Measurements from ENCODE around the gene IQSEC3.
A peak's percentile ranks its signal among the peaks of the same experiment; 100 is the strongest.

IQSEC3 gene

GRCh38 chr12:194276-194675, 127.7 kb downstream of the IQSEC3 start:
- no peak overlapping the region for H3K27ac ChIP-seq (ENCODE audit: low read depth, low read length)
- no peak overlapping the region for H3K4me3 ChIP-seq (ENCODE audit: low read depth, low read length)
- peaks cover 6% of the 10 kb centered on the region for H3K4me1 ChIP-seq (ENCODE audit: control insufficient read depth, insufficient read depth, low read length, unreplicated experiment)
- H3K79me2 ChIP-seq (ENCODE audit: control insufficient read depth, insufficient read depth, low read length, unreplicated experiment): no peaks in the 10 kb centered on the region
- H3K27me3 ChIP-seq (ENCODE audit: insufficient read depth, low read length): peaks cover 76% of the 10 kb centered on the region
- no peaks in the 10 kb centered on the region for H3K36me3 ChIP-seq (ENCODE audit: insufficient read depth, low read length)
- H2AFZ ChIP-seq (ENCODE audit: low read length, unreplicated experiment): no peak overlapping the region

GRCh38 chr12:195156-195555, 128.6 kb downstream of the IQSEC3 start:
- Histone ChIP-seq H3K27me3 (ENCODE audit: insufficient read depth, low read length) (peaks cover 76% of the 10 kb centered on the region), H3K79me2 (ENCODE audit: control insufficient read depth, insufficient read depth, low read length, unreplicated experiment) (no peaks in the 10 kb centered on the region), H3K4me3 (ENCODE audit: low read depth, low read length) (no peak overlapping the region), H2AFZ (ENCODE audit: low read length, unreplicated experiment) (no peak overlapping the region), H3K27ac (ENCODE audit: low read depth, low read length) (no peak overlapping the region), H3K36me3 (ENCODE audit: insufficient read depth, low read length) (no peaks in the 10 kb centered on the region), H3K4me1 (ENCODE audit: control insufficient read depth, insufficient read depth, low read length, unreplicated experiment) (peaks cover 12% of the 10 kb centered on the region)

- H3K27me3 ChIP-seq (ENCODE audit: insufficient read depth, low read length): peaks cover 76% of the 10 kb centered on the region
- H3K4me1 ChIP-seq (ENCODE audit: control insufficient read depth, insufficient read depth, low read length, unreplicated experiment): peaks cover 12% of the 10 kb centered on the region
- no peak overlapping the region for H3K4me3 ChIP-seq (ENCODE audit: low read depth, low read length)
- no peaks in the 10 kb centered on the region for H3K79me2 ChIP-seq (ENCODE audit: control insufficient read depth, insufficient read depth, low read length, unreplicated experiment)
- no peak overlapping the region for H2AFZ ChIP-seq (ENCODE audit: low read length, unreplicated experiment)
- H3K27ac ChIP-seq (ENCODE audit: low read depth, low read length): no peak overlapping the region
- H3K36me3 ChIP-seq (ENCODE audit: insufficient read depth, low read length): no peaks in the 10 kb centered on the region
These were observed 129.4 kb downstream of the IQSEC3 start for GRCh38 chr12:195951-196350.

GRCh38 chr12:196436-196835, 129.9 kb downstream of the IQSEC3 start:
- H3K4me1 ChIP-seq (ENCODE audit: control insufficient read depth, insufficient read depth, low read length, unreplicated experiment): peaks cover 12% of the 10 kb centered on the region
- peaks cover 76% of the 10 kb centered on the region for H3K27me3 ChIP-seq (ENCODE audit: insufficient read depth, low read length)
- H3K27ac ChIP-seq (ENCODE audit: low read depth, low read length): no peak overlapping the region
- no peak overlapping the region for H3K4me3 ChIP-seq (ENCODE audit: low read depth, low read length)
- H2AFZ ChIP-seq (ENCODE audit: low read length, unreplicated experiment): no peak overlapping the region
- H3K79me2 ChIP-seq (ENCODE audit: control insufficient read depth, insufficient read depth, low read length, unreplicated experiment): no peaks in the 10 kb centered on the region
- H3K36me3 ChIP-seq (ENCODE audit: insufficient read depth, low read length): no peaks in the 10 kb centered on the region

GRCh38 chr12:197347-197746, 130.8 kb downstream of the IQSEC3 start:
- Histone ChIP-seq H2AFZ (ENCODE audit: low read length, unreplicated experiment) (no peak overlapping the region), H3K4me3 (ENCODE audit: low read depth, low read length) (no peak overlapping the region), H3K4me1 (ENCODE audit: control insufficient read depth, insufficient read depth, low read length, unreplicated experiment) (peaks cover 12% of the 10 kb centered on the region), H3K79me2 (ENCODE audit: control insufficient read depth, insufficient read depth, low read length, unreplicated experiment) (no peaks in the 10 kb centered on the region), H3K27me3 (ENCODE audit: insufficient read depth, low read length) (peaks cover 76% of the 10 kb centered on the region), H3K27ac (ENCODE audit: low read depth, low read length) (no peak overlapping the region), H3K36me3 (ENCODE audit: insufficient read depth, low read length) (no peaks in the 10 kb centered on the region)

GRCh38 chr12:197911-198695, 131.5 kb downstream of the IQSEC3 start:
- Histone ChIP-seq H2AFZ (ENCODE audit: low read length, unreplicated experiment) (no peak overlapping the region), H3K4me1 (ENCODE audit: control insufficient read depth, insufficient read depth, low read length, unreplicated experiment) (peaks cover 12% of the 10 kb centered on the region), H3K36me3 (ENCODE audit: insufficient read depth, low read length) (no peaks in the 10 kb centered on the region), H3K27ac (ENCODE audit: low read depth, low read length) (no peak overlapping the region), H3K79me2 (ENCODE audit: control insufficient read depth, insufficient read depth, low read length, unreplicated experiment) (no peaks in the 10 kb centered on the region), H3K27me3 (ENCODE audit: insufficient read depth, low read length) (peaks cover 75% of the 10 kb centered on the region), H3K4me3 (ENCODE audit: low read depth, low read length) (no peak overlapping the region)

GRCh38 chr12:198705-199104, 132.1 kb downstream of the IQSEC3 start:
- Histone ChIP-seq H2AFZ (ENCODE audit: low read length, unreplicated experiment) (no peak overlapping the region), H3K36me3 (ENCODE audit: insufficient read depth, low read length) (no peaks in the 10 kb centered on the region), H3K27ac (ENCODE audit: low read depth, low read length) (no peak overlapping the region), H3K79me2 (ENCODE audit: control insufficient read depth, insufficient read depth, low read length, unreplicated experiment) (no peaks in the 10 kb centered on the region), H3K4me3 (ENCODE audit: low read depth, low read length) (no peak overlapping the region), H3K4me1 (ENCODE audit: control insufficient read depth, insufficient read depth, low read length, unreplicated experiment) (peaks cover 12% of the 10 kb centered on the region), H3K27me3 (ENCODE audit: insufficient read depth, low read length) (peaks cover 75% of the 10 kb centered on the region)

GRCh38 chr12:201361-201760, 134.8 kb downstream of the IQSEC3 start:
- H2AFZ ChIP-seq (ENCODE audit: low read length, unreplicated experiment): no peak overlapping the region
- peaks cover 75% of the 10 kb centered on the region for H3K27me3 ChIP-seq (ENCODE audit: insufficient read depth, low read length)
- no peaks in the 10 kb centered on the region for H3K36me3 ChIP-seq (ENCODE audit: insufficient read depth, low read length)
- no peak overlapping the region for H3K27ac ChIP-seq (ENCODE audit: low read depth, low read length)
- H3K4me3 ChIP-seq (ENCODE audit: low read depth, low read length): no peak overlapping the region
- peaks cover 12% of the 10 kb centered on the region for H3K4me1 ChIP-seq (ENCODE audit: control insufficient read depth, insufficient read depth, low read length, unreplicated experiment)
- H3K79me2 ChIP-seq (ENCODE audit: control insufficient read depth, insufficient read depth, low read length, unreplicated experiment): no peaks in the 10 kb centered on the region

GRCh38 chr12:202081-202731, 135.6 kb downstream of the IQSEC3 start:
- H3K4me1 ChIP-seq (ENCODE audit: control insufficient read depth, insufficient read depth, low read length, unreplicated experiment): peaks cover 12% of the 10 kb centered on the region
- peaks cover 78% of the 10 kb centered on the region for H3K27me3 ChIP-seq (ENCODE audit: insufficient read depth, low read length)
- no peaks in the 10 kb centered on the region for H3K79me2 ChIP-seq (ENCODE audit: control insufficient read depth, insufficient read depth, low read length, unreplicated experiment)
- no peak overlapping the region for H3K27ac ChIP-seq (ENCODE audit: low read depth, low read length)
- H3K4me3 ChIP-seq (ENCODE audit: low read depth, low read length): no peak overlapping the region
- H3K36me3 ChIP-seq (ENCODE audit: insufficient read depth, low read length): no peaks in the 10 kb centered on the region
- no peak overlapping the region for H2AFZ ChIP-seq (ENCODE audit: low read length, unreplicated experiment)

GRCh38 chr12:203074-203461, 136.5 kb downstream of the IQSEC3 start:
- H3K4me1 ChIP-seq (ENCODE audit: control insufficient read depth, insufficient read depth, low read length, unreplicated experiment): peaks cover 12% of the 10 kb centered on the region
- no peaks in the 10 kb centered on the region for H3K79me2 ChIP-seq (ENCODE audit: control insufficient read depth, insufficient read depth, low read length, unreplicated experiment)
- H3K27ac ChIP-seq (ENCODE audit: low read depth, low read length): no peak overlapping the region
- H3K27me3 ChIP-seq (ENCODE audit: insufficient read depth, low read length): peaks cover 78% of the 10 kb centered on the region
- H3K4me3 ChIP-seq (ENCODE audit: low read depth, low read length): peak overlapping the region; percentile 61
- H3K36me3 ChIP-seq (ENCODE audit: insufficient read depth, low read length): no peaks in the 10 kb centered on the region
- no peak overlapping the region for H2AFZ ChIP-seq (ENCODE audit: low read length, unreplicated experiment)

Data from ACC112 (cell line).